ENCODE measurements around the gene SLIT3.
A peak's percentile ranks its signal among the peaks of the same experiment; 100 is the strongest.

Gene SLIT3

DNA sequence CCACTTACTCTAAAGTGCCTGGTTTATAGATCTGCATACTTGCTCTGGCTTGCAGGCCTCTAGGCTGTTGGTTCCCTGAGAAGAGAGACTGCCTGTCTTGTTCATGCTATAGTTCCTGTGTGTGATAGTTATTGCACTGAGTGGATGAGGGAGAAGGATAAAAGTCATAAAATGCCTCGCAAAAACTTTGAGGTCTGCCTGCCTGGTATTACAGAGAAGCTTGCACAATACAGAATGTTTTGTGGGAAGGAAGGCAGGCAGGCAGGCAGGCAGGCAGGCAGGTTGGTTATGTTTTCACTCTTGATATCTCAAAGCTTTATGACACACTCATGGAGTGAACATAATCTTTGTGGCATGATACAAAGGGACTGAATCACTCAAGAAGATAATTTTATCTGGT, 287.1 kb downstream of the SLIT3 start:
- no peak for DNase-seq

DNA sequence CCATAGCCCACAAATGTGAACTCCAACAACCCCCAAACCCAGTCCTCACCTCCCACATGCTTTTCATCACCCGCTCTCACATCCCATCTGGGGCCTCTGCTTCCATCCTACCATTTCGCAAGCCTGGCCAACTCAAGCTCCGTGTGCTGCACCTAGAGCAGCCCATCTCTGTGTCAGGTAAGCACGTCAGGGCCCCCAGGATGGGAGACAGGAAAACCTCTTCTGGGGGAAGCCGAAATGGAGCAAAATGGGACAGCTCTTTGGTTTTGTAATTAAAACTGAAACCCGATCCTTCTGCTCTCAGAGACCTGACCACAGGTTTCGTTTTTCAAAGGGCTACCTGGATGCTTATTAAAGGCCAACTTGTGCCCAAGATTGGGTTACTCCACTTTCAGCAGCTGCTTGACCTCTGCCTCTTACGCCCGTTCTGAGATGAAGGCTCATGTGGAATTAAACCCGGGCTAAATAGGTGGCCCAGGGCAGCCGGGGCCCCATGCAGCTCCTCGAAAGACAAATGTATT, 287.7 kb downstream of the SLIT3 start:
- no peak for DNase-seq

DNA sequence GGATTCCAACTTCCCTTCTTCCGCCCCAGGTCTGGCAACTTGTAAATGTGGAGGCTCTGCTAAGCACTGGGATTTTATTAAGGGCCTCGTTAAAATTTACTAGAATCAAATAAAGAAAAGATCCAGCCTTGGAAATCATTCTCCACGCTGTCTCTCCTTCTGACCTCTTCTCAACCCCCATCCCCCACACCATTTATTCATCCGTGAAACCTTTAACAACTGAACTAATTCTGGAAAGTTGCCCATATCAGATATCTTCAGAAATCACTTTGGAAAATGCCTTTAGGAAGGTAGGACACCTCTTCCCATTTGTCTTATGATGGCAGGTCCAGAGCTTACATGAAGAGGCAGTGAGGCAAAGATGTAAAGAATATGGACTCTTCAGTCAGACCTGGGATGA, 288.5 kb downstream of the SLIT3 start:
- DNase-seq, result no peak

DNA sequence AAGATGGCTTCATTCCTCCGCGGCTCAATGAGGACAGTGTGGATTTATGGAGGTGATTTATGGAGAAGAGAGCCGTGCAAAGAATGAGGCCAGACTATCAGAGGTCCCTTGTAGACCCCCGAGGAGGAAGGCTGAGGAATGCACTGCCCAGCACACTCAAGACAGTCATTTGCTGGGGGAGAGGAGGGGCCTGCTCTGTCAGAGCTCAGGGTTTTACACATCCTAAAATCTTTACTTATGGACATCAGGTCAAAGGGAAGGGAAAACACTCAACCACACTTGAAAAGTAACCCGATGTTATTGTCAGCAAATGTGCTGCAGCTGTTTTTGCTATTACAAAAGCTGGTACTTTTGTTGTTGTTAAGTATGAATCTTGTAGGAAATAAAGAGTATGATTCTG, 289.5 kb downstream of the SLIT3 start:
- no peak for DNase-seq

DNA sequence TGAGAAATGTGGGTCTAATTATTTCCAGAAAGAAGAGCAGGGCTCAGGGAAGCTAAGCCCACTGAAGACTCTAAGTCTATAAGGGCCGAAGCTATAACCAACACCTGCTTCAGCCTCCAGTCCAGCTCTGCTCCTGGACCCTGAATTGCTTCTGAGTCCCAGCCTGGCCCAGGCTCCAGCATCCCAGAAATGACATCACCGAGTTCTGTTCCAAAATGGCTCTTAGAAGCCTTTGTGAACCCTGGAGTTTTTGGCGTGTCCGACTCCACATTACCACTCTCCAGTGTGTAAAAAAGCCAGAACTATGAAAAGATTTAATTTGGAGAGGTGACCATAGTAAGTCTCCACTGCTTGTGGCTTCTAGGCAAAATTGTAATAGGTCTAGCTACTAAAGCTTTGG, 289.9 kb downstream of the SLIT3 start:
- DNase-seq, result no peak

DNA sequence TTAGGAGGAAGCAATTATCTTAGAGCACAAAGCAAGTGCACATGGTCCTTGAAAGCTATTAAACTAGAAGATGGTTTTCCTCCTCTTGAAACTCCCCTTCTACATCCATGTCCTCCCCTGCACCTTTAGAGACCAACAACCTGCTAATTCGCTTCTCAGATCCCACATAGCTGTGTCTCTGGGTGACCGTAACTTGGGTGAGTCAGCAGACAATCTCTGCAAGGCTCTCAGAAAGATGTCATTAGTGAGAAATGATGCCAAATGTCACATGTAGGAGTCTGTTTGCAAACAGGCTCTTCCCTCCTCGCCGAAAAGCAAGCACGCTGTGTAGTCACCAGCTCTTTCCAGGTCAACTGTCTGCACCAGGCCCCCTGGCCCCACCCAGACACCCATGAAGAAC, 291.8 kb downstream of the SLIT3 start:
- no peak for DNase-seq

DNA sequence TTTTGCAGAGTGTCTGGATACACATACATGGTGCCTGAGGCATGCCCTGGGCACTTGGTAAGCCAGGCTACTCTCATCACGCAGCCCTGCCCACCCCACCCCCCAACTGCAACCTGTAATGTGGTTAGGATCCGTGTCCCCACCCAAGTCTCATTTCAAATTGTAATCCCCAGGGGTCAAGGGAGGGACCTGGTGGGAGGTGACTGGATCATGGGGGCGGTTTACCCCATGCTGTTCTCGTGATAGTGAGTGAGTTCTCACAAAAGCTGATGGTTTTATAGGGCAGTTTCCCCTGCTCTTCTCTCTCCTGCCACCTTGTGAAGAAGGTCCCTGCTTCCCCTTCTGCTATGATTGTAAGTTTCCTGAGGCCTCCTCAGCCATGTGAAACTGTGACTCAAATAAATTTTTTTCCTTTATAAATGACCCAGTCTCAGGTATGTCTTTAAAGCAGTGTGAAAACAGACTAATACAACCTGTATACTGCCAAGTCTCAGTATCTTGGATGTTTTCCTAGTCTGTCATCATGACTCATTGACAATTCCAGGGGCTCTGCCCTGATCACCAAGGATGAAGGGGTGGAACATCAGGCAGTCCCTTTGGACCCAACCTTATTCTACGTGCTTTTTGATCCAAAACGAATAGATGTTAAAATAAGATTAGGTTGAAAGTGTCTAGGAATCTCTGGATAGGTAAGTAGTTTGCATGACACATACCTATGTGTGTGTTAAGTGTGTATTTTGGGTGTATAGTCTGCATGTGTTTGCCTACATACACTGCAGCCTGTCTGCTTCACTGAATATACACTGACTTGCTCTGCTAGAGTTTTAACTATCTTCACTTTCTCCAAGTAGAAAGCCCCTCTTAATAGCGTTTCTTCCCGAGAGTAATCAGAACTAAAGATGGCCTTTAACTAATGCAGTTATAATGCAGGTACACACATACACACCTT, 293.8 kb downstream of the SLIT3 start:
- DNase-seq, result no peak

DNA sequence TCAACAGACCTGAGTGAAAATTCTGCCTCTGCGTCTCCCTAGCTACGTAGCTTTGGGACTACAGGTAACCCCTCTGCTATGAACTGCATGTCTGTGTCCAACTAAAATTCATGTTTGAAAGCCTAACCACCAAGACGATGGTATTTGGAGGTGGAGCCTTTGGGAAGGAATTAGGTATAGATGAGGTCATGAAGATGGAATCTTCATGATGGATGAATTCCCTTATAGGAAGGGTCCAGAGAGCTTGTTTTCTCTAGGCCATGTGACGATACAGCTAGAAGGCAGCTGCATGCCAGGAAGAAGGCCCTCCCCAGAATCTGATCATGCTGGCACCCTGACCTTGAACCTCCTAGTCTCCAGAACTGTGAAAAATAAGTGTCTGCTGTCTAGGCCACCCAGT, 296.4 kb downstream of the SLIT3 start:
- DNase-seq, result no peak

DNA sequence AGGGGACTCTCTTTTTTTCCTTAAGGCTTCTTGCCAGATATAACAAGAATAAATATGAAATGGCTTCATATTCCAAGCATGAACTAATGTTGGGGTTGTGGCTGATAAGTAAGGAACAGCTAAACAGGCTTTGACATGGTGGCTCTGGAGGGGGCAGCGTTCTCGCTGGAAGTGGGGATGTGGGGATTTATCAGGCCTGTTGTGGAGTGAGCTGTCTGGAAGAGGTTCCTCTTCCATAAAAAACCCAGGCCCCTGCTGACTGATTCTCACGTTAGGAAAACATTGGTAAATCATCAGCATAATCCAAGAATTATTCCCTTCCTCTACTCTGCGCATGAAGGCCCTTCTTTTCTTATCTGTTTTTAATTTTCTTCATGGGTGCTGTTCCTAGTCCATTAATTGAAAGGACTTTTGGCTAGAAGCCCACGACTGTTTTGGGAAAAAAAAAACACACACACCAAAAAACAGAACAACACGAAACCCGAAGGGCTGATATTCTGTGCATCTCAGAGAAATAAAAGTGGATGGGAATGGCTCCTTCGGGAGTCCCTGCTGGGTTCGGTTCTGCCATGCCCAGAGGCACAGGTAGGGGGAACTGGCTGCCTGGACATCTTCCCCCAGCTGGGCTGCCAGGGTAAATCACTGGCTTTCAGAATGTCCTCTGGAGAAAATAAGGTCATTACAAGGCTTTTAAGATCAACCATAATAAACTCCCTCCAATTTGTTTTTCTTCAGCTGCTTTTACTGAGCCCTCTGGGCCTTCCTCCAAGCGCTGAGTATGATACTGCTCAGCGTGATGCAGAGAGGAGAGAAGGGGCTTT, 297.0 kb downstream of the SLIT3 start:
- DNase-seq, result no peak

DNA sequence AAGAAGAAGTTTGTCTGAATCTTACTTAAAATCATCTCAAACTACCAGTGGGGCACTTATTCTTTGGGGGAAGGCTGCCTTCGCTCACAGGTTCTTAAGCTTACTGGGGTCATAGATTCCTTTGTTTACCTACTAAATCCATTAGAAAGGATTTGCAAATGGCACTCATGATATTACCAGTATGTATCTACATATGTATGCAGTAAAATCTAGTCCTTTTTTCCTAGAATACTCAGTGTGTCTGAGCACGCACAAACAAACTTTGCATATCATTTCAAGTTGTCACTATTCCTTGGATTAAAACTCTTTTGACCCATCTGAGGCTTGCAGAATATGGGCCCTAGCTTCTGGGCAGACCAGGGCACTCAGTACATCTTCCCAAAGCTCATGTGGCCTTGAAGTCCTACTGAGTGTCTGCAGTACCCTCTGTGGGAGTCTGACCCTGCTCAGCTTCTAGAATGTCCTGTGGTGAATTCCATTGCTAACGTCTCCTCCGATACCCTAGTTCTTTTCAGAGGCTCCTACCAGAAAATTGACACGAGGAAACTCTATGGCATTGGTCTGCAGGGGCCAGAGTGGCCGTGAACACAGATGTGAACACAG, 297.9 kb downstream of the SLIT3 start:
- no peak for DNase-seq

DNA sequence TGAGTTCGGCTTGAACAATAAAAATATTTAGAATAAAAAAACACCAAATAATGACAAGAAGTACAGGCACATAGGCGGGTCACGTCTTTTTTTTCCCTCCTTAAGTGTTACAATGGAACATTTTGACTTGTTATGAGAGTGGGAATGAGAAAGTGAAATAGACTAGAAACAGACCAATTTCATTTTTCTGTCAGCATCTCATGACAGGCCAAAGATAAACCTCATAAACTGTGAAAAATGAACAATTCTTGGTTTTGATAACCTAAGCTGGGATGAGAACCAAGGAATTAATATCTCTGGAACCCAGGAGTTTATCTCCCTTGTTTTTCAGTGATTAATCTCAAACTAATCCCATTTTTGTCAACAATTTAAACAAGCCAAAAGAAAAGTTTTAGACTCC, 299.5 kb downstream of the SLIT3 start:
- no peak for DNase-seq

DNA sequence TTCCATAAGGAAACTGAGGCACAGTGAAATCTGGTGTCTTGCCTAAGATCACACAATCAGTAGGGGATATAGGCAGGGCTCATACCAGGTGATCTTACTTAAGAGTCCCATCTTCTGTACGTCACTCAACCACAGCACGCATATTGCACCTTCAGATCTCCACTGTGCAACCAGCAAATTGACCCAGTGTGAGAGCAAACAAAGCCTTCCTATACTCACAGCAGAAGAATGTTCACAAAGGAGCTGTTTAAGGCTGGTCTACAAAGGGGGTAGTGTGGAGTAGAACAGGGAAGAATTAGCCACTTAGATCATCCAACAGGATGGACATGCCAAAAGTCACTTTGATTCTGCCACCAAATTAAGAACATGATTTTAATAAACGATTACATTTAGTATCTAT, 305.9 kb downstream of the SLIT3 start:
- DNase-seq, result no peak

DNA sequence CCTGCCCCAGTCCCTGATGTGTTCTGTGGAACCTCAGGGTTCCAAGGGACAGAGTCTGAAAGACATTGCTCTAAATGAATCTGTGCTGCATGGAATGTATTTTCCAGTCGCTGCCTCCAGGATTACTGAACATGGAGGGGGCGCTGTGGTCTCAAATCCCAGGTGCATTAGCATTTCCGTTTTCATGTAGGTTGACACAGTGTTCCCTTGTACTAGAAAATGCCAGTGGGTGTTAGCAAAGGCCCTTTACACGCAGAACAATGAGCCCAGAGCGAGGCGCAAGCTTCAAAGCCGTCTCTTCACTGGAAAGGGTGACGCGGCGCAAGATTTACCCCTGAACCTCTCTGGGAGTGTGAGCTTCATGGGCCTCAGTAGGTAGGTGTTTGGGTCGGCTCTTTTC, 308.3 kb downstream of the SLIT3 start:
- DNase-seq, result no peak

DNA sequence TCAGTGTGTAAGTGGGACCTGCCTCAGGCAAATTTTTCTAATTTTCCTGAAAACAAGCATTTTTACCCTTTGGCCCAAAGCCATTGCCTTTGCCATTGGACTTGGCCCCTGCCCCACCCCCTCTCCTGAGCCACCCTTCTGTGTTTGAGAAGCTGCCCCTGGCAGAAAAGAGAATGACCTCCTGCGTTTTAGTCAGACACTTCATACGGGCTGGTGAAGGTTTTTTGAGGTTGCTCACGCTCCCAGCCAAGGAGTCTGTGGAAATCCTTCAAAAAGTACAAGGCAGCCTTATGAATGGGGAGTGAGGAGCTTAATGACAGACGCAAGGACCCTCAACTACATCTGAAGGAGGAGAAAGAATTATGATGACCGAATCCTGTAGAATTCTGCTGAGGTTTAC, 308.9 kb downstream of the SLIT3 start:
- no peak for DNase-seq

DNA sequence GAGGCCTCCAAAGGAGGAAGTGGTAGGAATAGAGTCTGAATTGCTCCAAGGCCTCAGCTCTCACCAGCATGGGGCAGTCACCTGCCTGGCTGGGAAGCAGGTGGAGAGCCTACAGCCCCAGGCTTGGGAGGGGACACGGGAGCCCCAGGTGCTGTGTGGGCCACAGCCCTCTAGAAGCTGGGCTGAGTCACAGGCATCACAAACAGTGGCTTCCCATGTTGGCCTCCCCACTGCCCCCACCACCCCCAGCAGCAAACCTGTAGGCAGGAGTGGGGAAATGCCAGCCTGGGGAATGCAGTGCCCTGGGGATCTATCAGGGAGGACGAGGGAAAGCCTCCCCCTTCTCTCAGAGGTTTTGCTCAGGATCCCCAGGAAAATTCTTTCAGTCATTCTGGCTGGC, 309.6 kb downstream of the SLIT3 start:
- DNase-seq, result no peak

DNA sequence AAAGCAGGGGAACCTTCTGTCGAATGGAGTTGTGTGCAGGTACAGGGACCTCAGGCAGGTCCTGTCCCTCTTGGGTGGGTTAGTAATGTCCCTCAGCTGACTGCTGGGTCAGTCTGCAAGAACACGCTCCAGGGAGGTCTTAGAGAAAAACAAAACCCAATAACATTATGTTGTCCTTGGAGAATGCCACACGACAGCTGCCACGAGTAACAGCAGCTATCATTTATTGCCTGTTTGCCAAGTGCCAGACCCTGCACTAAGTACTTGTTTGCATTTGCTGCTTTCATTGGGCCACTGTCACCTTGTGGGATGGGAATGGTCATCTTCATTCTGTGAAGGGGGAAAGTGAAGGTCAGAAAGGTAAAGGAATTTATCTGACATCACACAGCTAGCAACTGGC, 310.3 kb downstream of the SLIT3 start:
- no peak for DNase-seq

DNA sequence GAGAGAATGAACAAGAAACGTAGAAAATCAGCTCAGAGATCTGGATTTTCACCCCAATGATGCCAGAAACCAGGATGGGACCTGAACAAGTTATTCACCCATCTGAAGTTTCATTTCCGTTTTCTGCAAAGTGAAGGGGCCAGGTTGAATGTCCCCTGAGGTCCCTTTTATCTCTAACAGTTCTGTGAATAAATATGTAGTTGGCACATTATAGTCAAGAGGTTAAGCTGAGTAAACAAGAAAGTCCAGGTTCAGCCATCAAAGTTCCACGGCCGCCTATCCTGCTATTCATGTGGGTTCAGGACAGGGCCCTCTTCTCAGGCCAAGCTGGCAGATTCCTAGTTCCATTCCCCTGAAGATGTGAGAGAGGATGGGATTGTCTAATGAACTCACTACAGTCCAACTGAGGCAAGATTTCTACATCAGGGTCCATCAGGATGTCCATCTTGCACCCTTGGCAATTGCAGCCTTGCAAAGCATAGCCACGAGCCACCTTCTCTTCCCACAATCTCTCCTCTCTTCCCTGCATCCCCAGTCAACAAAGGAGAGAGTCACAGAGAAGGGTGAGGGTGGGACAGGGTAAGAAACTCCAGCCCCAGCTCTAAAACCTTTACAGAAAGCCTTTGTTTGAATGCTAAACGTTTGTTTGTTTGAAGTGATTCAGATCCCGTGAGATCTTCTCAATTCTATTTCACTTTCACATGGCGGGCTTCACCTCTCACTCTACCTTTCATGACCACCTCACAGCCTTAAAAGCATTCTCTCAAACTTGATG, 311.0 kb downstream of the SLIT3 start:
- DNase-seq, result no peak

DNA sequence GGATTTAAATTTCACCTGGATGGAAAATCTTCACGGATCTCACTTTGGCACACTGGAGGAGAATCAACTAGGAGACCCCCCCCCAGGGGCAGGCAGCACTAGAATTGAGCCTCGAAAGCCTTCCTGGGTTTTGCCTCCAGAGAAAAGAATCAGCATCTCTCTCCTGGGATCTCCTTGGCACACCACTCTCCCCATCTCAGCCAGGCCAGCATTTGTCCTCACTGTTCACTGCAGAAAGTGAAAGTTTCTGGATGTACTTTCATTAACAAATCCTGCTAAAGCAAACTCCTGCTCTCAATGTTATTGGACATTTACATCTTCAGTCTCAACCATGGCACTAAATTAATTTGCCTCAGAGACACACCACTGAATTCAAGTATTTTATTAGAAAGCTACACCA, 312.2 kb downstream of the SLIT3 start:
- no peak for DNase-seq

DNA sequence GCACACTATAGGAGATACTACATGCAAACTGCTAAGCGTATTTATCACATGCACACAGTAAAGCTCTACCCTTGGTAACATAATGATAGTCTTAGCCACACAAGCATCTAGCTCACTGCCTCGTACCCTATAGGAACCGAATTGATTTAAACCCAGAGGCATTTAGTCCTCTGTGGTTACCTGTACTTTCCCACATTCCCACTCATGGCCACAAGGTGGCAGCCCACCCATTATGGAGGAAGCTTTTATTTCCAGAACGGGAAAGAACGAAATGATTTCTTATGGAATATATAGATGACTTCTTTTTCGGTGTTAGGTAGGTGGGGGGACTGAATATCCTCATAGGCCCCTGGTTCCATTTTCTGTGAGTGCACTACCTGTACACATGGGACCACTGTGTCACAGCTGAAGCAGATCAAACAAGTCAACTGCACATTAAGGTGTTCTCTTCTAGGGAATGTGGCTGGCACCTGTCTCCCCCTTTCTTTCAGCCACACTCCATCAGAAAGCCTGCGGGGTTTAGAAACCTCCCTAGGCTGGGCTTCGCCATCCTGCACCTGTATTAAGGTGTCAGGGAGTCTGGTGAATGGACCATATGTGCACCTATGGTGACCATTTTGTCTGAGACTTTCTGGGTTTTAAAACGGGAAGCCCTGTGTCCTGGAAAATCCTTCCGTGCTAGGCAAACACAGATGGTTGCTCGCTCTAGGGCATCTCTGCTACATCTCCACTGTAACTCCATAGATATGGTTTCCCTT, 313.2 kb downstream of the SLIT3 start:
- DNase-seq, result peak; percentile 36

DNA sequence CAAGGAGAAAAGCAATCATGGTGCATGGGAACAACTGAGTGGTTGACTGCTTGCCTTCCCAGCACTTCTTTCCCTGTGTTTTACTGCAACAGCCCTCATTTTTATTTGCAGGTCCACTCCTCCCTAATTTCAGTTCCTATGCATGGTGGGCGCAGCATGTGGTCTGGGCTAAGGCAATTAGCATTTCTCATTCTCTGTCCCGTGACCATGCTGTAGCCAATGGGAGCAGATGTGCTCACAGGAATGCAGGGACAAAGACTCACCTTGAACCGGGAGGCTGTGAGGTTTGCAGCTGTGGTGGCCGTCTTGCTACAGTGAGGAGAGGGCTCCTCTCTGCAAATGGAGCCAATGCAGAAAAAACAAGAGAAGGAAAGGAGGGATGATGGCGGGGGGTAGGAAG, 315.5 kb downstream of the SLIT3 start:
- DNase-seq, result no peak

DNA sequence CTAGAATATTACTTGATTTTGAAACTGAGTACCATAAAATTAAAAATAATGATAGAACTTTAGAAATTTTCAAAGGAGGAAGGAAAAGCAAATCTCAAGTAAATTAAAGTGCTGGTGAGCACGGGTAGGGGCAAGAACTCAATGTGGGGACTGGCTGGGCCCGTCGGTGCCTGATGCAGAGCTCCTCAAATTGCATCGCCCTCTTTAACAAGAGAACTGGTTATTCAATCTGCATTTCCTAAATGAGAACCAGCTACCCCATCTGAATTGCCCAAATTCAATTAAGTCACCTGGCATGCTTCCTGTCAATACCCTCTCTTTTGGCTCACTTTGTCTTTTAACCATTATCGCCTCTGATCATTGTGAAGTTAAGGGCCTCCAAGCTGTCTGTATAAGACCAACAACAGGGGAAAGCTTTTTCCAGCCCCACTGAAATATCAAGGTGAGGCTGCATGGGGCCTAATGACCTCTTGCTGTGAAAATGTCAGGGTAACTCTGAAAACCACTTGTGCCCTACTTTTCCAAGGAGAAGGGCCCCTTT, 316.7 kb downstream of the SLIT3 start:
- no peak for DNase-seq

DNA sequence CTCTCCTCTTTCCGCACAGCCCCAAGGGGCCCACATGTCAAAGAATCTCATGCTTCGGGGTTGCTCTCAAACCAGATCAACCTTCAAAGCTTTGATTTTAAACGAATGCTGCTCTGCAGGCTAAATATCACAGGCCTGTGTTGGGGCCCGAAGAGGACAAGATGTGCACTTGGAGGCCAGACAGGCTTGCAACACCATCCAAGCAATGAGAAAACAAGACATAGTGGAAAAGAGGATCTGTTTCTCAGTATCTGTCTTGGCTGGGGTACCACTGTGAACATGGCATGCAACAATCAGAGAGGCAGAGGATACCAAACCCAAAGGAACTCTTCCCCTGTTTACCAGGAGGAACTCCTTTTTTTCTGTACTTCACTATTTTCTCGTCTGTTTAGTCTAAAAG, 321.8 kb downstream of the SLIT3 start:
- DNase-seq, result no peak

Data from NCI-H1048 (cell line).